ENCODE data around the gene BAG3.

DNA sequence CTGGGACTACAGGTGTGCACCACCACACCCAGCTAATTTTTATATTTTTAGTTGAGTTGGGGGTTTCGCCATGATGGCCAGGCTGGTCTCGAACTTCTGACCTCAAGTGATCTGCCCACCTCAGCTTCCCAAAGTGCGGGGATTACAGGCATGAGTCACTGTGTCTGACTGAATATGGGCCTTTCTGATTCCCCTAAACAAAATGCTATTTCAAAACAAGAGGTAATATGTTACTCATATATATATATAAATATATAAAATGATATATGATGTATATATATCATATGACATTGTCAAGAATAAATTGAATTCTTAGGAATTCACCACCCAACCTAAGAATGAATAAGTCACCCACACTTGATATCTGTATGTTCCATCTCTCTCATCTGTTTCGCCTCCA, 41.7 kb upstream of the BAG3 start:
- no peak for TF ChIP-seq CTCF (IDR thresholded peaks at IDR 0.05; ENCODE audit: low read depth, low read length, poor library complexity, severe bottlenecking)
- TF ChIP-seq EZH2phosphoT487 (IDR thresholded peaks at IDR 0.05; ENCODE audit: borderline replicate concordance, low read length), result no peak

All from DOHH2 (cell line).